Aorta (tissue), 5 donors: Measurements from ENCODE around the gene SUMO3. TPM values are rescaled to one million over a fixed set of nuclear protein-coding genes. Genes with fewer than 3 reads are reported as not detected.

Source experiments
- ATAC-seq: fragments of 200-7000 bp; cut with Tn5 transposase; one replicate; pipeline ENCODE4 v1.9.1; 2022; ENCODE audit warnings: moderate library complexity; ENCODE audit not compliant: low FRiP score
- DNase-seq, 2 donors: peaks; one replicate each; pipeline ENCODE4 v3.0.0-alpha.2; 2020
- H3K27ac ChIP-seq, 2 donors: one replicate each; pipeline ENCODE4 v1.5.1; 2013; ENCODE audit warnings: low read length in 2 of 2, mild to moderate bottlenecking in 2 of 2, moderate library complexity in 2 of 2, control low read depth in 1 of 2, inconsistent platforms in 1 of 2, low read depth in 1 of 2
- H3K27me3 ChIP-seq, 2 donors: one replicate each; pipeline ENCODE4 v1.6.1; 2013; ENCODE audit warnings: control low read depth in 1 of 2, low read length in 1 of 2, mild to moderate bottlenecking in 1 of 2, moderate library complexity in 1 of 2; ENCODE audit not compliant: insufficient read depth in 2 of 2, control insufficient read depth in 1 of 2
- H3K36me3 ChIP-seq, 2 donors: one replicate each; pipeline ENCODE4 v1.6.1; 2013; ENCODE audit warnings: control low read depth in 1 of 2, low read length in 1 of 2, mild to moderate bottlenecking in 1 of 2; ENCODE audit not compliant: insufficient read depth in 2 of 2, control insufficient read depth in 1 of 2
- H3K4me1 ChIP-seq, 2 donors: one replicate each; pipeline ENCODE4 v1.6.1; 2013; ENCODE audit warnings: low read length in 2 of 2, control low read depth in 1 of 2, mild to moderate bottlenecking in 1 of 2, moderate library complexity in 1 of 2; ENCODE audit not compliant: insufficient read depth in 2 of 2, control insufficient read depth in 1 of 2
- H3K4me3 ChIP-seq, 2 donors: one replicate each; pipeline ENCODE4 v1.5.1; 2013; ENCODE audit warnings: low read length in 2 of 2, control low read depth in 1 of 2, mild to moderate bottlenecking in 1 of 2
- H3K9me3 ChIP-seq: one replicate; pipeline ENCODE4 v1.6.1; 2013; ENCODE audit warnings: mild to moderate bottlenecking, low read length; ENCODE audit not compliant: control insufficient read depth
- WGBS, 2 donors: extraction: QIAGEN DNeasy Blood & Tissue Kit; methylation state at CpG; one replicate each; pipeline ENCODE4 v1.1.7; 2013; 5-methylcytosine and 5-hydroxymethylcytosine counted together
- intact Hi-C, 2 donors: fragments of 100-400 bp; cut with DNase I; formaldehyde crosslinking; loops; one replicate each; pipeline versions ENCODE4 v1.14.2 to v1.15.0; 2022
- polyA plus RNA-seq, 2 donors: library from polyadenylated mRNA; stranded (reverse); fragments of 200-250 nt; gene quantifications; one replicate each; pipeline ENCODE4 v1.2.3, GENCODE V29; 2013
- total RNA-seq, 2 donors: library from RNA; stranded (reverse); fragmentation: NEBNext Ultra II Directional; extraction: Animal tissue kit (Norgen Biotek cat#: 25700); gene quantifications; one replicate each; pipeline ENCODE4 v1.2.1, GENCODE V29; 2021
- donor health status: healthy with polysubstance abuse.
- donor health status: Bipolar disorder and iron deficiency.
- donor health status: DM: no; HTN: no; CAD: no.
- donor health status: DM: no; HTN: no; CAD: no.
- donor health status: DM: yes; HTN: yes; CAD: no.

The SUMO3 gene
- total and polyA plus RNA-seq, 4 donors, result 35.7 to 88.0 (median 66.1) TPM

- WGBS, 2 donors, result 82 to 84% methylated on average over 13 of the region's 13 CpGs
- no peak overlapping the region for H3K4me3 ChIP-seq
- H3K9me3 ChIP-seq, result no peaks in the 10 kb centered on the region
- DNase-seq, result no peak
- H3K27me3 ChIP-seq, result no peaks in the 10 kb centered on the region
- ATAC-seq, result no peak
- H3K4me1 ChIP-seq, result no peaks in the 10 kb centered on the region
- H3K27ac ChIP-seq, result no peak overlapping the region
- intact Hi-C loops, result no loop called here
- H3K36me3 ChIP-seq, result peaks cover 0 to 3% of the 10 kb centered on the region in 2 donors
Measured at GRCh38 chr21:44785620-44786335, 32.1 kb downstream of the SUMO3 start.

DNA sequence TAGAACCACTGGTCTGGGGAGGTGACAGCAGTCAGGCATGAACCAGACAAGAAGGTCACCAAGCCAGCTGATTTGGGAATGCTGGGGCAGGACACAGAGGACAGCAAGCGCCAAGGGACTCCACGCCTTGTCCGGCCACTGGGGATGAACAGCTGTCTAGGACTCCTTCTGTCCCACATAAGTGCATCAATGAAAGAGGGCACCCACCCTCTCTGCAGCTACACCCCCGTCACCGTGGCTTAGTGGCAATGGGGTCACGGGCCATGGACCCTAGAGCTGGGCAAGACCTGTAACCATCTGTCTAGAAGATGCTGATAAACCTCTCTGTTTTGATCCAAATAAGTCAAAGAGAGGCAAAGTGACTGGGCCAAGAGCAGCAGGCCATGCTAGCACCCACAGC is 33.1 kb downstream of the SUMO3 start:
- ATAC-seq, result no peak

GRCh38 chr21:44783020-44783696 is 34.7 kb downstream of the SUMO3 start:
- intact Hi-C loops, result no loop called here
- 86 to 96% methylated on average over 5 of the region's 5 CpGs for WGBS, 2 donors
- ATAC-seq, result no peak

More for the DNA sequence above, 33.1 kb downstream of the SUMO3 start:
- no peaks in the 10 kb centered on the region for H3K27me3 ChIP-seq
- DNase-seq, result no peak
- H3K4me1 ChIP-seq, result no peaks in the 10 kb centered on the region
- H3K4me3 ChIP-seq, result no peak overlapping the region
- WGBS, 2 donors, result 98 to 99% methylated on average over 6 of the region's 6 CpGs
- H3K27ac ChIP-seq, result no peak overlapping the region
- no peaks in the 10 kb centered on the region for H3K9me3 ChIP-seq
- H3K36me3 ChIP-seq, result peaks cover 0 to 3% of the 10 kb centered on the region in 2 donors
- intact Hi-C loops, result no loop called here

DNA sequence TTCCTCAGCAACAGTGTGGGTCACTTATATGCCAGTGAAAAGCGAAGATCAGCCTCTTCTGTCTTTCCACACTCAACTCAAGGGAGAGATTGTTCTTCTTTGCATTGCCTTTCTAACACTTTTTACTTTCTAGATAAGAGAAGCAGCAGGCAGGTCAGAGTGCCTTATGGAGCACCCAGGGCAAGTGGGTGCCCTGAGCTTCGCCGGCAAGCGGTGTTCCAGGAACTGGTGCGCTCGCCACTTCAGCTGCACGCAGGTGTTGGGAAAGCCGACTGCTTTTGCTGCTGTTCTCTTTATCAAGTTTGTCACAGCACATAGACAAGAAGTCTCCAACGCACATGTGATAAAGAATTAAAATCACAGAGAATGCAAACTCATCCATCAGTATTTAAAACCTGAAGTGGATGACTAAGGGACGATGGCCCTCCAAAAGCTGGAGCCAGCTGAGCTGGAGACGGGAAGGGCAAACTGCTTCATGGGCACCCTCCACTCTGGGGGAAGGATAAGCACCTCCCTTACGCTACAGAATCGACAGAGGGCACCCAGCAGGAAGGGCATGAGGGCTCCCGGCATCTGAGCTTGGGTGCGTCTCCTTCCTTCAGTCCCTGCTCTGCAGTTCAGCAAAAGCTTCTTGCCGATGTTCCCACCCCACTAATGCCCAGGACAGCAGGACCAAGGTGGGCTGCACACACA is 36.9 kb downstream of the SUMO3 start:
- intact Hi-C loops, result no loop called here
- ATAC-seq, result no peak
- DNase-seq, result no peak
- Histone ChIP-seq H3K4me1 (no peaks in the 10 kb centered on the region), H3K27ac (no peak overlapping the region), H3K36me3 (no peaks in the 10 kb centered on the region), H3K4me3 (no peak overlapping the region), H3K9me3 (no peaks in the 10 kb centered on the region), H3K27me3 (no peaks in the 10 kb centered on the region)
- 91 to 94% methylated on average over 16 of the region's 16 CpGs for WGBS, 2 donors

More at GRCh38 chr21:44783020-44783696, 34.7 kb downstream of the SUMO3 start:
- DNase-seq, result no peak
- Histone ChIP-seq H3K27me3 (no peaks in the 10 kb centered on the region), H3K4me3 (no peak overlapping the region), H3K9me3 (no peaks in the 10 kb centered on the region), H3K27ac (no peak overlapping the region), H3K4me1 (no peaks in the 10 kb centered on the region), H3K36me3 (peaks cover 0 to 3% of the 10 kb centered on the region in 2 donors)

DNA sequence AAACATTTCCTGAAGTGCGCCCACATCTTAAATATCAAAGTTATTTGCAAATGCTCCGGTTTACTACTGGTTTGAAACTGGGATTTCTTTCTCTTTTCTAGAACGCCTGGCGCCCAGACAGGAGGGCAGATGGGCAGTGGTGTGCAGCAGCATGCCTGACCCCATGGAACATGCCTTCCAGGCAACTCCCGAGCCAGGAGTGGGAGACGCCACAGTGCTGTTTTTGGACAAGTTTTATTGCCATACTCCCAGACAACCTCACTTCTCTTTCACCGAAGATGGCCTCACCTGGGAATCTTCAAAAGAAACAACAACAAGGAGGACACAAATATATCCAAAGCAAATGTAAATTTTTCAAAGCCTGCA is 37.7 kb downstream of the SUMO3 start:
- Histone ChIP-seq H3K9me3 (no peaks in the 10 kb centered on the region), H3K4me1 (no peaks in the 10 kb centered on the region), H3K4me3 (no peak overlapping the region), H3K27me3 (no peaks in the 10 kb centered on the region), H3K36me3 (no peaks in the 10 kb centered on the region), H3K27ac (no peak overlapping the region)
- no peak for DNase-seq
- no peak for ATAC-seq
- 52 to 70% methylated on average over 7 of the region's 7 CpGs for WGBS, 2 donors
- intact Hi-C loops, result no loop called here

DNA sequence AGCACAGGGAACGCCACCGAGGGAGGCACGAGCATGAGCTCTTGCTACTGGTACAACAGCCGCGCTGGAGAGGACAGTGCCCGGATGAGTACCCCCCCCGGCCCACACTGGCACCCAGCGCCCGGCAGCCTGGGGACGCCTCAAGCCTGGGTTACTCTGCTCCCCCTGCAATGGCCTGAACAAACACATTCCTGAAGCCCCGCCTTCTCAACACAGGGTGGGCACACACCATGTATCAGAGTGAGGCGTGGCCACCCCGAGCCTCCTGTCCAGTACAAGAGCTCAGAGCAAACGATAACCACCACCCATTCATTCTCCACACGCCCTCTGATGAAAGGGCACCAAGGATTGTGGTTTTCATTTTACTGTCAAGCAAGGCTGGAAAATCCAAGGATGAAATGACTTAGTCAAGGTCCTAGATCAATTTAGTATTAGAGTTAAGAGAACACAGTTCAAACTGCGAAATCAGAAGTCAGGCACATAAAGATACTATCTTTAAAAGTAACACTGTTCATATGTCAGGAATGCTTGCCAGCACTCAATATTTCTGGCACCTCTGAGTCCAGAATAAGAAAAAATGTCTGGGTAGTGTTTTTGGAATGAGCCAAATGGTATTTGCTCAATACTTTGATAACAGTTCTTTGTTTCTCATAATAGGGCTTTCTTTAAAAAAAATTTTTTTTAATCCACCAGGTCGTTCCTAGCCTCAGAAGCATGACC is 38.3 kb downstream of the SUMO3 start:
- no peak overlapping the region for H3K4me3 ChIP-seq
- intact Hi-C loops, result no loop called here
- no peak overlapping the region for H3K27ac ChIP-seq
- no peaks in the 10 kb centered on the region for H3K27me3 ChIP-seq
- no peak for ATAC-seq
- no peak for DNase-seq
- no peaks in the 10 kb centered on the region for H3K9me3 ChIP-seq
- no peaks in the 10 kb centered on the region for H3K4me1 ChIP-seq
- peaks cover 0 to under 1% of the 10 kb centered on the region in 2 donors for H3K36me3 ChIP-seq
- WGBS, 2 donors, result 76 to 82% methylated on average over 17 of the region's 17 CpGs

- Histone ChIP-seq H3K4me3 (no peak overlapping the region), H3K9me3 (no peaks in the 10 kb centered on the region), H3K27ac (no peak overlapping the region), H3K36me3 (peaks cover 0 to 2% of the 10 kb centered on the region in 2 donors), H3K27me3 (no peaks in the 10 kb centered on the region), H3K4me1 (no peaks in the 10 kb centered on the region)
- ATAC-seq, result no peak
- no peak for DNase-seq
- 97 to 98% methylated on average over 6 of the region's 6 CpGs for whole genome bisulfite sequencing, 2 donors
- intact Hi-C loops, result no loop called here
Measured at GRCh38 chr21:44778983-44779382, 38.9 kb downstream of the SUMO3 start.

DNA sequence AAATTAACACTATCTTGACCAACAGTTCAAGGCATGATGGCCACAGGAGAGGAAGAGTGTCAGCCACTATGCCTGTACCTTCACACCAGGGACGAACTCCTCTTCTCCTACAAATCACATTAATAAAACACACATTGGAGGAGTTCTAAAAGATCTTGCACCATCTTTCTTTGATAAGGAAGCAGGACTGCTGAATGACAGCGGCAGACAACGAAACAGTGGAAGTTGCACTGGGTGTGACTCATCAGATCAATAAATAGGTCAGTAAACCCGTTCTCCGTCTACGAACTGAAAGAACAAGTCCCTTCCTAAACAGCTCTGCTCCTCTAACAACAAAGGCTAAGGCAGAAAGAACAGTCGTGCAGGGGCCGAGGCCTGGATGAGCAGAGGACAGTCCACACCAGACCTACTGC is 39.4 kb downstream of the SUMO3 start:
- WGBS, 2 donors, result 90 to 94% methylated on average over 8 of the region's 8 CpGs
- no peaks in the 10 kb centered on the region for H3K4me1 ChIP-seq
- peaks cover 0 to 3% of the 10 kb centered on the region in 2 donors for H3K36me3 ChIP-seq

More for the DNA sequence above, 39.4 kb downstream of the SUMO3 start:
- no peaks in the 10 kb centered on the region for H3K27me3 ChIP-seq
- DNase-seq, result no peak
- intact Hi-C loops, result no loop called here
- no peak overlapping the region for H3K4me3 ChIP-seq
- H3K27ac ChIP-seq, result no peak overlapping the region
- no peak for ATAC-seq
- H3K9me3 ChIP-seq, result no peaks in the 10 kb centered on the region
